Endothelial cell of umbilical vein (primary cell): ENCODE measurements around the gene FYB1. TPM values are rescaled to one million over a fixed set of nuclear protein-coding genes. Genes with fewer than 3 reads are reported as not detected.
A peak's percentile ranks its signal among the peaks of the same experiment; 100 is the strongest.

Experiments
- BruUV-seq: library from RNA; stranded (reverse); fragments of 400-500 nt; replicated peaks from 2 replicates; lab custom pipeline; 2021; lab: Mats Ljungman, UMichigan
- CTCF ChIA-PET: fragments of 300-600, 350-600 bp; sonication (Branson Sonifier 250); formaldehyde crosslinking; loops from one replicate; lab custom pipeline; 2021; ENCODE audit warnings: antibody characterized with exemption, inconsistent platforms; lab: Charles Lee
- POLR2A ChIA-PET: fragments of 300-600, 350-600 bp; sonication (Branson Sonifier 250); formaldehyde crosslinking; loops from one replicate; lab custom pipeline; 2021; ENCODE audit warnings: antibody characterized with exemption, inconsistent platforms; lab: Charles Lee
- DNase-seq: peaks from one replicate; pipeline ENCODE4 v3.0.0-alpha.2; 2011; ENCODE audit warnings: low read depth, low spot score
- FAIRE-seq: peaks from 2 replicates; lab custom pipeline; 2011; peaks lifted over from hg19 to GRCh38; lab: Jason Lieb, UNC
- H2AFZ ChIP-seq: 2 replicates; pipeline ENCODE4 v1.6.0; 2012; ENCODE audit warnings: low read depth, low read length, control low read depth, inconsistent platforms
- H3K27ac ChIP-seq: 2 replicates; pipeline ENCODE4 v1.5.1; 2011; ENCODE audit warnings: low read depth, mild to moderate bottlenecking, control low read depth, low read length, moderate library complexity; ENCODE audit not compliant: insufficient read depth
- H3K27me3 ChIP-seq, 2 experiments: 2 replicates each; pipeline versions ENCODE4 v1.6.0 to v1.6.1; 2011; ENCODE audit warnings: low read length in 2 of 2, mixed read lengths in 1 of 2; ENCODE audit not compliant: control insufficient read depth in 2 of 2, insufficient read depth in 2 of 2
- H3K36me3 ChIP-seq, 2 experiments: 2 replicates in 1 of 2; 3 replicates in 1 of 2; pipeline ENCODE4 v1.5.1; 2011; ENCODE audit warnings: low read length in 2 of 2, mild to moderate bottlenecking in 1 of 2, moderate library complexity in 1 of 2; ENCODE audit not compliant: control insufficient read depth in 2 of 2, insufficient read depth in 2 of 2; ENCODE audit errors: extremely low read depth in 1 of 2
- H3K4me1 ChIP-seq: 3 replicates; pipeline ENCODE4 v1.5.1; 2011; ENCODE audit warnings: mild to moderate bottlenecking, low read length; ENCODE audit not compliant: control insufficient read depth, insufficient read depth; ENCODE audit errors: extremely low read depth
- H3K4me2 ChIP-seq: 2 replicates; pipeline ENCODE4 v1.6.1; 2011; ENCODE audit warnings: low read length, control low read depth, mixed read lengths; ENCODE audit not compliant: insufficient read depth
- H3K4me3 ChIP-seq, 3 experiments: fragments of 200-600 bp in 1 of 3; sonication (generic), shearing (Covaris generic) in 1 of 3; replicated peaks in 1 of 3; 2 replicates each; pipeline ENCODE4 v1.5.1; 2011 to 2016; ENCODE audit warnings: control low read depth in 3 of 3, low read length in 3 of 3, mild to moderate bottlenecking in 2 of 3, inconsistent platforms in 1 of 3, low read depth in 1 of 3, moderate library complexity in 1 of 3; ENCODE audit not compliant: insufficient read depth in 1 of 3
- H3K79me2 ChIP-seq: 2 replicates; pipeline ENCODE4 v1.6.0; 2012; ENCODE audit warnings: low read length, inconsistent platforms; ENCODE audit not compliant: control insufficient read depth, insufficient read depth
- H3K9ac ChIP-seq: replicated peaks from 2 replicates; pipeline ENCODE3; 2011; ENCODE audit warnings: low read length, control low read depth; ENCODE audit not compliant: insufficient read depth; ENCODE audit errors: extremely low read depth
- H3K9me1 ChIP-seq: replicated peaks from 3 replicates; pipeline ENCODE4 v1.6.0; 2011; ENCODE audit warnings: mild to moderate bottlenecking, low read length; ENCODE audit not compliant: control insufficient read depth, insufficient read depth; ENCODE audit errors: extremely low read depth
- H3K9me3 ChIP-seq: replicated peaks from 2 replicates; pipeline ENCODE4 v1.5.1; 2012; ENCODE audit warnings: low read length, inconsistent platforms; ENCODE audit not compliant: control insufficient read depth, insufficient read depth
- H4K20me1 ChIP-seq: replicated peaks from 2 replicates; pipeline ENCODE3; 2011; ENCODE audit warnings: mild to moderate bottlenecking, low read length; ENCODE audit not compliant: control insufficient read depth, insufficient read depth; ENCODE audit errors: extremely low read depth
- EZH2 ChIP-seq: IDR thresholded peaks from 2 replicates; pipeline ENCODE4 v1.6.1; 2012; ENCODE audit warnings: borderline replicate concordance, low read depth, mild to moderate bottlenecking, moderate library complexity, low read length, inconsistent platforms; ENCODE audit not compliant: severe bottlenecking
- FOS ChIP-seq: IDR thresholded peaks from 2 replicates; pipeline ENCODE4 v1.6.1; 2011; ENCODE audit warnings: mild to moderate bottlenecking, low read length, moderate library complexity, borderline replicate concordance; ENCODE audit not compliant: insufficient read depth
- GATA2 ChIP-seq: IDR thresholded peaks from 2 replicates; pipeline ENCODE4 v1.7.0; 2011; ENCODE audit warnings: low read depth, mild to moderate bottlenecking, moderate library complexity, mixed read lengths, low read length; ENCODE audit not compliant: insufficient read length, insufficient read depth
- JUN ChIP-seq: IDR thresholded peaks from 2 replicates; pipeline ENCODE4 v1.6.1; 2011; ENCODE audit warnings: borderline replicate concordance, low read depth; ENCODE audit not compliant: insufficient read length, insufficient read depth
- MAX ChIP-seq: IDR thresholded peaks from 2 replicates; pipeline ENCODE4 v1.6.1; 2011; ENCODE audit not compliant: insufficient read depth, insufficient read length
- MYC ChIP-seq: IDR thresholded peaks from one replicate; pipeline ENCODE4 v1.6.1; 2011; ENCODE audit warnings: mild to moderate bottlenecking, low read depth, low read length
- POLR2A ChIP-seq: IDR thresholded peaks from 2 replicates; pipeline ENCODE4 v1.6.1; 2012; ENCODE audit warnings: low read depth, mild to moderate bottlenecking, control low read depth, low read length
- POLR2AphosphoS5 ChIP-seq: IDR thresholded peaks from 2 replicates; pipeline ENCODE4 v1.6.1; 2012; ENCODE audit warnings: low read depth, mild to moderate bottlenecking, control low read depth, low read length, moderate library complexity; ENCODE audit not compliant: insufficient read depth
- dilution Hi-C: fragments of 300-500 bp; cut with MboI; formaldehyde crosslinking; loops from one replicate; pipeline ENCODE4 v1.15.0; 2019; ENCODE audit warnings: low sequenced_read_pairs; ENCODE audit not compliant: extremely low pct_ligation_motif_present
- intact Hi-C: fragments of 100-400 bp; cut with micrococcal nuclease; formaldehyde crosslinking; loops from one replicate; pipeline ENCODE4 v1.10.0; 2022
- polyA plus RNA-seq, 4 experiments: library from polyadenylated mRNA; depleted of rRNA in 3 of 4; stranded (reverse) in 3 of 4; unstranded in 1 of 4; fragments of >200 nt; gene quantifications; 2 replicates each; pipeline versions ENCODE4 v1.2.1 to v1.2.3, GENCODE V29; 2011 to 2012; ENCODE audit warnings: missing spikeins in 1 of 4
- total RNA-seq: library from RNA; stranded (reverse); gene quantifications from 2 replicates; pipeline ENCODE4 v1.2.3, GENCODE V29; 2021
- TF ChIP-seq, protein P1 (sequence below), 2 donors: IDR thresholded peaks; 1 replicate in 1 of 2; 2 replicates in 1 of 2; pipeline ENCODE4 v1.5.1; 2011; ENCODE audit warnings: low read length in 2 of 2, mild to moderate bottlenecking in 2 of 2, moderate library complexity in 2 of 2, control low read depth in 1 of 2, inconsistent platforms in 1 of 2, low read depth in 1 of 2; ENCODE audit not compliant: insufficient read depth in 1 of 2; ENCODE audit errors: extremely low read depth in 1 of 2

Gene FYB1
- total and polyA plus RNA-seq, 2 donors (not counting 3 experiments of a cell fraction or from before 2014, with no cell fraction given): 0.44 TPM; not detected in 1

GRCh38 chr5:39200081-39200480, 19.3 kb downstream of the FYB1 start:
- no peak for TF ChIP-seq POLR2A
- TF ChIP-seq FOS: no peak
- no peak for TF ChIP-seq MAX
- TF ChIP-seq JUN: no peak
- H3K9ac ChIP-seq: no peak overlapping the region
- H4K20me1 ChIP-seq: no peaks in the 10 kb centered on the region
- no peak for DNase-seq
- H3K4me3 ChIP-seq: no peak overlapping the region
- peak overlapping the region; percentile 16 for H2AFZ ChIP-seq
- no peak overlapping the region for H3K4me2 ChIP-seq
- intact Hi-C loops: no loop called here
- no peaks in the 10 kb centered on the region for H3K9me1 ChIP-seq
- H3K9me3 ChIP-seq: no peaks in the 10 kb centered on the region
- H3K36me3 ChIP-seq: no peaks in the 10 kb centered on the region
- CTCF ChIA-PET: interaction anchor here (3.4 kb wide), 1 partner anchor 18 kb away, joined by 21 read pairs; the partner anchor contains the start of gene FYB1
- dilution Hi-C loops: no loop called here
- BruUV-seq: no TSS peak
- POLR2A ChIA-PET: no interaction called here
- FAIRE-seq: no peak
- H3K79me2 ChIP-seq: no peaks in the 10 kb centered on the region
- no peak overlapping the region for H3K27ac ChIP-seq
- no peaks in the 10 kb centered on the region for H3K27me3 ChIP-seq
- no peaks in the 10 kb centered on the region for H3K4me1 ChIP-seq

DNA sequence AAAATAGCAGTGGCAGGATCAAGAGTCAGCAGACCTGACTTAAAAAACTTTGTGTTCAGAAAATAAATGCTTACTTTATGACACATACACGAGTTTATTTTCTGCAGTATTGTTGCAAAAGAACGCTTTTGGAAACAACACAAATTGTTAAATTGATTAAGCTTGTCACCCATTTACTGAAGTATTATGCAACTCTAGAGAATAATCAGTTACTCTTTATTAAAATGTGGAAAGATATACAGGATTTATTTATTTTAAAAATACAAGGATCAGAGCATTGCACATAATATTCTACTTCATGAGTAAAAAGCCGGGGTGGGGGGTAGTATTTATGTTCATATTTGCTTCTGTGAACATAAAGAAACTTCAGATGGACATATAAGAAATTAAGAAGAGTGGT, 20.0 kb downstream of the FYB1 start:
- Histone ChIP-seq H3K4me2 (no peak overlapping the region), H3K9ac (no peak overlapping the region), H2AFZ (no peak overlapping the region), H3K79me2 (no peaks in the 10 kb centered on the region), H3K36me3 (no peaks in the 10 kb centered on the region), H3K9me1 (no peaks in the 10 kb centered on the region), H4K20me1 (no peaks in the 10 kb centered on the region), H3K9me3 (no peaks in the 10 kb centered on the region), H3K27ac (no peak overlapping the region), H3K4me1 (no peaks in the 10 kb centered on the region), H3K4me3 (no peak overlapping the region), H3K27me3 (no peaks in the 10 kb centered on the region)
- DNase-seq (no peak), FAIRE-seq (no peak)
- ChIA-PET POLR2A (no interaction called here), CTCF (no interaction called here)
- TF ChIP-seq GATA2 (no peak), POLR2AphosphoS5 (no peak), EZH2 (no peak), JUN (no peak), POLR2A (no peak), FOS (no peak), MYC (no peak), MAX (no peak)
- TF ChIP-seq, protein P1, sequence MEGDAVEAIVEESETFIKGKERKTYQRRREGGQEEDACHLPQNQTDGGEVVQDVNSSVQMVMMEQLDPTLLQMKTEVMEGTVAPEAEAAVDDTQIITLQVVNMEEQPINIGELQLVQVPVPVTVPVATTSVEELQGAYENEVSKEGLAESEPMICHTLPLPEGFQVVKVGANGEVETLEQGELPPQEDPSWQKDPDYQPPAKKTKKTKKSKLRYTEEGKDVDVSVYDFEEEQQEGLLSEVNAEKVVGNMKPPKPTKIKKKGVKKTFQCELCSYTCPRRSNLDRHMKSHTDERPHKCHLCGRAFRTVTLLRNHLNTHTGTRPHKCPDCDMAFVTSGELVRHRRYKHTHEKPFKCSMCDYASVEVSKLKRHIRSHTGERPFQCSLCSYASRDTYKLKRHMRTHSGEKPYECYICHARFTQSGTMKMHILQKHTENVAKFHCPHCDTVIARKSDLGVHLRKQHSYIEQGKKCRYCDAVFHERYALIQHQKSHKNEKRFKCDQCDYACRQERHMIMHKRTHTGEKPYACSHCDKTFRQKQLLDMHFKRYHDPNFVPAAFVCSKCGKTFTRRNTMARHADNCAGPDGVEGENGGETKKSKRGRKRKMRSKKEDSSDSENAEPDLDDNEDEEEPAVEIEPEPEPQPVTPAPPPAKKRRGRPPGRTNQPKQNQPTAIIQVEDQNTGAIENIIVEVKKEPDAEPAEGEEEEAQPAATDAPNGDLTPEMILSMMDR (IDR thresholded peaks at IDR 0.05; ENCODE audit: extremely low read depth in 1 of 2, insufficient read depth in 1 of 2, low read depth in 1 of 2, low read length in 2 of 2): no peak
- intact Hi-C loops (no loop called here), dilution Hi-C loops (no loop called here)
- no TSS peak for BruUV-seq
